Liver (tissue), 9 donors: ENCODE measurements around the gene OCA2. TPM values are rescaled to one million over a fixed set of nuclear protein-coding genes. Genes with fewer than 3 reads are reported as not detected.

Experiments used
- DNase-seq: peaks from one replicate; pipeline ENCODE4 v3.0.0-alpha.2; 2017; ENCODE audit warnings: low spot score
- H3K27ac ChIP-seq, 2 donors: one replicate each; pipeline ENCODE4 v1.7.0; 2013; ENCODE audit warnings: inconsistent platforms in 2 of 2, low read length in 2 of 2, control low read depth in 1 of 2, low read depth in 1 of 2, mild to moderate bottlenecking in 1 of 2
- H3K27me3 ChIP-seq, 4 donors: one replicate each; pipeline versions ENCODE4 v1.6.1 to v1.7.0; 2013; ENCODE audit warnings: low read length in 3 of 4, inconsistent platforms in 1 of 4, mild to moderate bottlenecking in 1 of 4, moderate library complexity in 1 of 4; ENCODE audit not compliant: control insufficient read depth in 4 of 4, insufficient read depth in 4 of 4
- H3K36me3 ChIP-seq, 4 donors: one replicate each; pipeline versions ENCODE4 v1.6.1 to v1.7.0; 2013; ENCODE audit warnings: low read length in 3 of 4, mild to moderate bottlenecking in 3 of 4, low read depth in 1 of 4, moderate library complexity in 1 of 4; ENCODE audit not compliant: control insufficient read depth in 4 of 4, insufficient read depth in 3 of 4
- H3K4me1 ChIP-seq, 4 donors: one replicate each; pipeline versions ENCODE4 v1.6.1 to v1.7.0; 2013; ENCODE audit warnings: low read length in 3 of 4, mild to moderate bottlenecking in 3 of 4, moderate library complexity in 1 of 4; ENCODE audit not compliant: control insufficient read depth in 4 of 4, insufficient read depth in 4 of 4
- H3K4me3 ChIP-seq, 3 donors: one replicate each; pipeline versions ENCODE4 v1.6.1 to v1.7.0; 2013; ENCODE audit warnings: low read length in 3 of 3, control low read depth in 1 of 3, low read depth in 1 of 3, mild to moderate bottlenecking in 1 of 3
- H3K9ac ChIP-seq, 2 donors: one replicate each; pipeline ENCODE4 v1.7.0; 2013; ENCODE audit warnings: low read length in 2 of 2, mild to moderate bottlenecking in 2 of 2, moderate library complexity in 2 of 2, control low read depth in 1 of 2, low read depth in 1 of 2
- H3K9me3 ChIP-seq, 4 donors: one replicate each; pipeline versions ENCODE4 v1.6.1 to v1.7.0; 2013; ENCODE audit warnings: low read length in 3 of 4; ENCODE audit not compliant: control insufficient read depth in 4 of 4
- ATF3 ChIP-seq: IDR thresholded peaks from 2 replicates; pipeline ENCODE4 v1.6.1; 2016; ENCODE audit warnings: antibody characterized with exemption
- EGR1 ChIP-seq, 2 donors: IDR thresholded peaks; 2 replicates each; pipeline ENCODE4 v1.6.1; 2016 to 2018; ENCODE audit warnings: antibody characterized with exemption in 2 of 2, low read depth in 2 of 2
- FOXA1 ChIP-seq: IDR thresholded peaks from 2 replicates; pipeline ENCODE4 v1.6.1; 2016; ENCODE audit warnings: antibody characterized with exemption
- FOXA2 ChIP-seq: IDR thresholded peaks from 2 replicates; pipeline ENCODE4 v1.6.1; 2016; ENCODE audit warnings: antibody characterized with exemption
- GABPA ChIP-seq, 2 donors: IDR thresholded peaks in 1 of 2; conservative IDR thresholded peaks in 1 of 2; 2 replicates each; pipeline ENCODE4 v1.6.1; 2016; ENCODE audit warnings: antibody characterized with exemption in 2 of 2, mild to moderate bottlenecking in 1 of 2, moderate library complexity in 1 of 2
- HNF4A ChIP-seq, 2 donors: conservative IDR thresholded peaks; 2 replicates each; pipeline ENCODE4 v1.6.1; 2016; ENCODE audit warnings: antibody characterized with exemption in 2 of 2, mild to moderate bottlenecking in 2 of 2
- HNF4G ChIP-seq: IDR thresholded peaks from 2 replicates; pipeline ENCODE4 v1.6.1; 2016; ENCODE audit warnings: antibody characterized with exemption
- JUND ChIP-seq, 2 donors: IDR thresholded peaks; 2 replicates each; pipeline ENCODE4 v1.6.1; 2016; ENCODE audit warnings: antibody characterized with exemption in 2 of 2
- MAX ChIP-seq: IDR thresholded peaks from 2 replicates; pipeline ENCODE4 v1.6.1; 2016; ENCODE audit warnings: antibody characterized with exemption
- NR2F2 ChIP-seq: IDR thresholded peaks from 2 replicates; pipeline ENCODE4 v1.6.1; 2016; ENCODE audit warnings: antibody characterized with exemption
- RAD21 ChIP-seq, 2 donors: IDR thresholded peaks; 2 replicates each; pipeline ENCODE4 v1.6.1; 2016; ENCODE audit warnings: antibody characterized with exemption in 2 of 2, mild to moderate bottlenecking in 2 of 2
- RXRA ChIP-seq, 2 donors: IDR thresholded peaks; 2 replicates each; pipeline ENCODE4 v1.6.1; 2017 to 2018; ENCODE audit warnings: antibody characterized with exemption in 2 of 2, mild to moderate bottlenecking in 1 of 2
- SP1 ChIP-seq: IDR thresholded peaks from 2 replicates; pipeline ENCODE4 v1.6.1; 2018; ENCODE audit warnings: antibody characterized with exemption, mild to moderate bottlenecking
- TAF1 ChIP-seq: conservative IDR thresholded peaks from 2 replicates; pipeline ENCODE4 v1.6.1; 2016; ENCODE audit warnings: antibody characterized with exemption, mild to moderate bottlenecking
- YY1 ChIP-seq: IDR thresholded peaks from 2 replicates; pipeline ENCODE4 v1.6.1; 2016; ENCODE audit warnings: antibody characterized with exemption, mild to moderate bottlenecking
- WGBS: extraction: QIAGEN DNeasy Blood & Tissue Kit; methylation state at CpG from one replicate; pipeline ENCODE4 v1.1.7; 2013; 5-methylcytosine and 5-hydroxymethylcytosine counted together
- polyA plus RNA-seq, 2 donors: library from polyadenylated mRNA; stranded (reverse) in 1 of 2; unstranded in 1 of 2; fragments of 200-250 nt in 1 of 2; fragments of >200 nt in 1 of 2; fragmentation: Nextera tagmentation in 1 of 2; extraction: Ambion mirVana in 1 of 2; gene quantifications; one replicate each; pipeline versions ENCODE4 v1.2.1 to v1.2.3, GENCODE V29; 2013 to 2015
- total RNA-seq, 2 donors: library from RNA; depleted of rRNA; stranded (reverse); fragments of >200 nt; gene quantifications; one replicate each; pipeline ENCODE4 v1.2.3, GENCODE V29; 2014
- TF ChIP-seq, protein P1 (sequence below): fragments of 150-350 bp; IDR thresholded peaks from 2 replicates; pipeline ENCODE4 v1.5.1; 2017; ENCODE audit warnings: improper control_type of control experiment, low read depth, low read length; ENCODE audit not compliant: missing input control
- TF ChIP-seq, protein P2 (sequence below): IDR thresholded peaks from 2 replicates; pipeline ENCODE4 v1.6.1; 2016; ENCODE audit warnings: antibody characterized with exemption, mild to moderate bottlenecking
- TF ChIP-seq, protein P3 (sequence below): IDR thresholded peaks from 2 replicates; pipeline ENCODE4 v1.6.1; 2016; ENCODE audit warnings: antibody characterized with exemption
- donor health status: healthy.
- donor health status: healthy.
- donor health status: healthy.
- donor health status: healthy.
- donor health status: healthy.

The OCA2 gene
- total and polyA plus RNA-seq, 4 donors: 0.02 to 0.56 (median 0.15) TPM

- H3K36me3 ChIP-seq: no peaks in the 10 kb centered on the region
- peaks cover 0 to 5% (median 0%) of the 10 kb centered on the region in 4 donors for H3K27me3 ChIP-seq
- 74% methylated on average over 17 of the region's 17 CpGs for WGBS
- H3K27ac ChIP-seq: no peak overlapping the region
- no peak overlapping the region for H3K9ac ChIP-seq
- H3K9me3 ChIP-seq: no peaks in the 10 kb centered on the region
- no peak overlapping the region for H3K4me3 ChIP-seq
- TF ChIP-seq SP1 (no peak), RXRA (IDR thresholded peaks at IDR 0.05) (no peak), HNF4G (no peak), JUND (IDR thresholded peaks at IDR 0.05) (no peak), FOXA2 (no peak), MAX (no peak), HNF4A (conservative IDR thresholded peaks at IDR 0.05) (no peak), ATF3 (no peak), GABPA (IDR thresholded peaks at IDR 0.05 in 1 of 2, conservative IDR thresholded peaks at IDR 0.05 in 1 of 2) (no peak), EGR1 (IDR thresholded peaks at IDR 0.05; ENCODE audit: low read depth in 2 of 2) (no peak), RAD21 (IDR thresholded peaks at IDR 0.05) (no peak), NR2F2 (no peak), FOXA1 (no peak), TAF1 (no peak), YY1 (no peak)
- TF ChIP-seq, protein P1, sequence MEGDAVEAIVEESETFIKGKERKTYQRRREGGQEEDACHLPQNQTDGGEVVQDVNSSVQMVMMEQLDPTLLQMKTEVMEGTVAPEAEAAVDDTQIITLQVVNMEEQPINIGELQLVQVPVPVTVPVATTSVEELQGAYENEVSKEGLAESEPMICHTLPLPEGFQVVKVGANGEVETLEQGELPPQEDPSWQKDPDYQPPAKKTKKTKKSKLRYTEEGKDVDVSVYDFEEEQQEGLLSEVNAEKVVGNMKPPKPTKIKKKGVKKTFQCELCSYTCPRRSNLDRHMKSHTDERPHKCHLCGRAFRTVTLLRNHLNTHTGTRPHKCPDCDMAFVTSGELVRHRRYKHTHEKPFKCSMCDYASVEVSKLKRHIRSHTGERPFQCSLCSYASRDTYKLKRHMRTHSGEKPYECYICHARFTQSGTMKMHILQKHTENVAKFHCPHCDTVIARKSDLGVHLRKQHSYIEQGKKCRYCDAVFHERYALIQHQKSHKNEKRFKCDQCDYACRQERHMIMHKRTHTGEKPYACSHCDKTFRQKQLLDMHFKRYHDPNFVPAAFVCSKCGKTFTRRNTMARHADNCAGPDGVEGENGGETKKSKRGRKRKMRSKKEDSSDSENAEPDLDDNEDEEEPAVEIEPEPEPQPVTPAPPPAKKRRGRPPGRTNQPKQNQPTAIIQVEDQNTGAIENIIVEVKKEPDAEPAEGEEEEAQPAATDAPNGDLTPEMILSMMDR: no peak
- TF ChIP-seq, protein P2, sequence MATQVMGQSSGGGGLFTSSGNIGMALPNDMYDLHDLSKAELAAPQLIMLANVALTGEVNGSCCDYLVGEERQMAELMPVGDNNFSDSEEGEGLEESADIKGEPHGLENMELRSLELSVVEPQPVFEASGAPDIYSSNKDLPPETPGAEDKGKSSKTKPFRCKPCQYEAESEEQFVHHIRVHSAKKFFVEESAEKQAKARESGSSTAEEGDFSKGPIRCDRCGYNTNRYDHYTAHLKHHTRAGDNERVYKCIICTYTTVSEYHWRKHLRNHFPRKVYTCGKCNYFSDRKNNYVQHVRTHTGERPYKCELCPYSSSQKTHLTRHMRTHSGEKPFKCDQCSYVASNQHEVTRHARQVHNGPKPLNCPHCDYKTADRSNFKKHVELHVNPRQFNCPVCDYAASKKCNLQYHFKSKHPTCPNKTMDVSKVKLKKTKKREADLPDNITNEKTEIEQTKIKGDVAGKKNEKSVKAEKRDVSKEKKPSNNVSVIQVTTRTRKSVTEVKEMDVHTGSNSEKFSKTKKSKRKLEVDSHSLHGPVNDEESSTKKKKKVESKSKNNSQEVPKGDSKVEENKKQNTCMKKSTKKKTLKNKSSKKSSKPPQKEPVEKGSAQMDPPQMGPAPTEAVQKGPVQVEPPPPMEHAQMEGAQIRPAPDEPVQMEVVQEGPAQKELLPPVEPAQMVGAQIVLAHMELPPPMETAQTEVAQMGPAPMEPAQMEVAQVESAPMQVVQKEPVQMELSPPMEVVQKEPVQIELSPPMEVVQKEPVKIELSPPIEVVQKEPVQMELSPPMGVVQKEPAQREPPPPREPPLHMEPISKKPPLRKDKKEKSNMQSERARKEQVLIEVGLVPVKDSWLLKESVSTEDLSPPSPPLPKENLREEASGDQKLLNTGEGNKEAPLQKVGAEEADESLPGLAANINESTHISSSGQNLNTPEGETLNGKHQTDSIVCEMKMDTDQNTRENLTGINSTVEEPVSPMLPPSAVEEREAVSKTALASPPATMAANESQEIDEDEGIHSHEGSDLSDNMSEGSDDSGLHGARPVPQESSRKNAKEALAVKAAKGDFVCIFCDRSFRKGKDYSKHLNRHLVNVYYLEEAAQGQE: no peak
- TF ChIP-seq, protein P3, sequence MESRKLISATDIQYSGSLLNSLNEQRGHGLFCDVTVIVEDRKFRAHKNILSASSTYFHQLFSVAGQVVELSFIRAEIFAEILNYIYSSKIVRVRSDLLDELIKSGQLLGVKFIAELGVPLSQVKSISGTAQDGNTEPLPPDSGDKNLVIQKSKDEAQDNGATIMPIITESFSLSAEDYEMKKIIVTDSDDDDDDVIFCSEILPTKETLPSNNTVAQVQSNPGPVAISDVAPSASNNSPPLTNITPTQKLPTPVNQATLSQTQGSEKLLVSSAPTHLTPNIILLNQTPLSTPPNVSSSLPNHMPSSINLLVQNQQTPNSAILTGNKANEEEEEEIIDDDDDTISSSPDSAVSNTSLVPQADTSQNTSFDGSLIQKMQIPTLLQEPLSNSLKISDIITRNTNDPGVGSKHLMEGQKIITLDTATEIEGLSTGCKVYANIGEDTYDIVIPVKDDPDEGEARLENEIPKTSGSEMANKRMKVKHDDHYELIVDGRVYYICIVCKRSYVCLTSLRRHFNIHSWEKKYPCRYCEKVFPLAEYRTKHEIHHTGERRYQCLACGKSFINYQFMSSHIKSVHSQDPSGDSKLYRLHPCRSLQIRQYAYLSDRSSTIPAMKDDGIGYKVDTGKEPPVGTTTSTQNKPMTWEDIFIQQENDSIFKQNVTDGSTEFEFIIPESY: no peak
- no peak for DNase-seq
- no peaks in the 10 kb centered on the region for H3K4me1 ChIP-seq
Measured at GRCh38 chr15:27796405-27797320, 302.5 kb downstream of the OCA2 start.
